ENCODE results near the gene ZNF182. TPM values are rescaled to one million over a fixed set of nuclear protein-coding genes. Genes with fewer than 3 reads are reported as not detected.
"Not testable (repeated sequence)": the region's sequence is repeated elsewhere in the genome, so short reads cannot be mapped to it uniquely, and the experiment has no call there.

Gene ZNF182
- total RNA-seq, 4 donors from 2014 or later, result 3.7 to 6.8 (median 4.8) TPM

DNA sequence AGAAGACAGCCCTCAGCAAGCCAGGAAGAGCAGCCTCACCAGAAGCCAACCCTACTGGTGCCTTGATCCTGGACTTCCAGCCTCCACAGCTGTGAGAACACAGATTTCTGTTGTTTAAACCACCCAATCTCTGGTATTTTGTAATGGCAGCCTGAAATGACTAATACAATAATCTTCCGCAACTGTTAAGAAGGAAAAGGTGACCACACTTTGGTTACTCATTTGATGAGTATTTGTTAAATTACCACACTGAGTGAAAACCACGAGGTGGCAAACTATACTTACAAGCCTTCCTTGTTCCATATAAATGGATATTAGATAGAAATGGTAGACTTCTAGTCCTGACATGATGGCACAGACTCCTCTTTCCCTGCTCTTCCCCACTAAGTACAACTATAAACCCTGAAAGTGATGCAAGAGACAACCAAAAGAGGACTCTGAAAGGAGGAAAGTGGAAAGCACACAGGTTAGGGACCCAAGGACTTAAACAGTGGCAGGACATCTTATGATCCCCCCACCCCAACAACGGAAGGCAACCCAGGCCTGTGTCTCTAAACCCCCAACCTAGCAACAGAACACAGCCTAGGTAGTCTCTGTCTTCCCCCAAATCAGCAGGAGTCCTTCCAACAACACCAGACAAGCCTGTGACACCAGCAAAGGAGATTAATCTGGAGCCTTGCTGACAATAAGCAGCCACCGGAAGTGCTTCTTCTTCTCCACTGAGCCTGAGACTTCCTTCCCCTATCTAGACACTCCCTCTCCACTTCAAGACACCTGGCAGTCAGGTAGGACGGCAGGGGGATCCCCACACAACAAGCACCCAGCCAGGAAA lies 12.3 kb downstream of the ZNF182 start:
- in situ Hi-C loops (cut with MboI; ENCODE audit: low pct_ligation_motif_present in 1 of 4, low pct_unique_long_range_greater_than_20kb in 1 of 4, low sequenced_read_pairs in 3 of 4), result no loop called here
- H3K27me3 ChIP-seq, result no peaks in the 10 kb centered on the region
- no peak overlapping the region for H3K4me3 ChIP-seq
- H3K9me3 ChIP-seq, result no peaks in the 10 kb centered on the region
- no peak overlapping the region for H3K27ac ChIP-seq
- H3K4me1 ChIP-seq, result no peaks in the 10 kb centered on the region
- intact Hi-C loops (cut with DNase I; ENCODE audit: low total_unique reads), result no loop called here
- no peak for DNase-seq
- WGBS, 2 donors (ENCODE audit: low coverage in 1 of 2), result 78% methylated on average over 5 of the region's 5 CpGs; no CpG with 5 or more reads in 1 of the 2 donors
- no peaks in the 10 kb centered on the region for H3K36me3 ChIP-seq
- TF ChIP-seq, protein P1, sequence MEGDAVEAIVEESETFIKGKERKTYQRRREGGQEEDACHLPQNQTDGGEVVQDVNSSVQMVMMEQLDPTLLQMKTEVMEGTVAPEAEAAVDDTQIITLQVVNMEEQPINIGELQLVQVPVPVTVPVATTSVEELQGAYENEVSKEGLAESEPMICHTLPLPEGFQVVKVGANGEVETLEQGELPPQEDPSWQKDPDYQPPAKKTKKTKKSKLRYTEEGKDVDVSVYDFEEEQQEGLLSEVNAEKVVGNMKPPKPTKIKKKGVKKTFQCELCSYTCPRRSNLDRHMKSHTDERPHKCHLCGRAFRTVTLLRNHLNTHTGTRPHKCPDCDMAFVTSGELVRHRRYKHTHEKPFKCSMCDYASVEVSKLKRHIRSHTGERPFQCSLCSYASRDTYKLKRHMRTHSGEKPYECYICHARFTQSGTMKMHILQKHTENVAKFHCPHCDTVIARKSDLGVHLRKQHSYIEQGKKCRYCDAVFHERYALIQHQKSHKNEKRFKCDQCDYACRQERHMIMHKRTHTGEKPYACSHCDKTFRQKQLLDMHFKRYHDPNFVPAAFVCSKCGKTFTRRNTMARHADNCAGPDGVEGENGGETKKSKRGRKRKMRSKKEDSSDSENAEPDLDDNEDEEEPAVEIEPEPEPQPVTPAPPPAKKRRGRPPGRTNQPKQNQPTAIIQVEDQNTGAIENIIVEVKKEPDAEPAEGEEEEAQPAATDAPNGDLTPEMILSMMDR (IDR thresholded peaks at IDR 0.05), result no peak
- TF ChIP-seq POLR2A (IDR thresholded peaks at IDR 0.05), result no peak
- no peak for TF ChIP-seq POLR2AphosphoS5 (IDR thresholded peaks at IDR 0.05)
- no peak for TF ChIP-seq EP300 (IDR thresholded peaks at IDR 0.05; ENCODE audit: low read depth)

DNA sequence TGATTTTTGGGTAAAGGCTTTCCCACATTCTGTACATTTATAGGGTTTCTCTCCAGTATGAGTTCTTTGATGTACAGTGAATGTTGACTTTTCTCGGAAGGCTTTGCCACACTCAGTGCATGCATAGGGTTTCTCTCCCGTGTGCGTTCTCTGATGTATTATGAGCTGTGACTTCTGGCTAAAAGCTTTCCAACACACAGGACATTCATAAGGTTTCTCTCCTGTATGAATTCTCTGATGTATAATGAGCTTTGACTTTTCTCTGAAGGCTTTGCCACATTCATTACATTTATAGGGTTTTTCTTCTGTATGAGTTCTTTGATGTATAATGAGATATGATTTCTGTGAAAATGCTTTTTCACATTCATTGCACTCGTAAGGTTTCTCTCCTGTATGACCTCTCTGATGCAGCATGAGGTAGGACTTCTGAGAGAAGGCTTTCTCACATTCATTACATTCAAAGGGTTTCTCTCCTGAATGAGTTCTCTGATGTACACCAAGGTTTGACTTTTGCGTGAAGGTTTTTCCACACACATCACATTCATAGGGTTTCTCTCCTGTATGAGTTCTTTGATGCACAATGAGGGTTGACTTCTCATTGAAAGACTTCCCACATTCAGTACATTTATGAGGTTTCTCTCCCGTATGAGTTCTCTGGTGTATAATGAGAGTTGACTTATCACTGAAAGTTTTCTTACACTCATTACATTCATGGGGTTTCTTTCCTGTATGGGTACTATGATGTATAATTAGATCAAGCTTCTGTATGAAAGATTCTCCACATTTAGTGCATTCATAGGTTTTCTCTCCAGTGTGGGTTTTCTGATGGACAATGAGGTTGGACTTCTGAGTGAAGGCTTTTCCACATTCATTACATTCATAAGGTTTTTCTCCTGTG lies 27.3 kb downstream of the ZNF182 start:
- TF ChIP-seq POLR2A (IDR thresholded peaks at IDR 0.05) (no peak), EP300 (IDR thresholded peaks at IDR 0.05; ENCODE audit: low read depth) (no peak), POLR2AphosphoS5 (IDR thresholded peaks at IDR 0.05) (no peak)
- TF ChIP-seq, protein P1 (IDR thresholded peaks at IDR 0.05), result no peak
- H3K4me3 ChIP-seq, result no peak overlapping the region
- no peaks in the 10 kb centered on the region for H3K27me3 ChIP-seq
- 40 to 94% methylated on average over 1 to 6 of the region's 6 CpGs for WGBS, 2 donors (ENCODE audit: low coverage in 1 of 2)
- H3K9me3 ChIP-seq, result peaks cover 5 to 19% of the 10 kb centered on the region in 2 donors
- H3K27ac ChIP-seq, result no peak overlapping the region
- H3K4me1 ChIP-seq, result no peaks in the 10 kb centered on the region
- peaks cover 0 to 38% (median 9%) of the 10 kb centered on the region in 4 donors for H3K36me3 ChIP-seq
- intact Hi-C loops (cut with DNase I; ENCODE audit: low total_unique reads) (no loop called here), in situ Hi-C loops (cut with MboI; ENCODE audit: low pct_ligation_motif_present in 1 of 4, low pct_unique_long_range_greater_than_20kb in 1 of 4, low sequenced_read_pairs in 3 of 4) (no loop called here)
- DNase-seq, result no peak

DNA sequence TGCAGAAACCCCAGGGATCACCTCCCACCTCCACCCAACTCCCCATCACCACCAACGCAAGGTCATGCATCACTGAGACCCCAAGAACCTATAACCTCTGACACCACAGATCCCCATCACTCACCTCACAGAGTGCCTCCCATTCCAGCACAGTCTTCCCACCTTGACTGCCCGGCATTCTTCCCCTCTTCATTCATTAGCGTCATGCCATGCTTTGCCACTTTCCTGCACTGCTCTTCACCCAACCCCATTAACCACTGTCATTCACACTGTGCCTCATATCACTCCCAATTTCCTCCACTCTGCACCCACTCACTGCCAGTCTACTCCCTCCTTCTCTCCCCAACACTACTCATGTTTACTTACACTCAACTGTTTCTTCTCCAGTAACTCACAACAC lies 30.6 kb downstream of the ZNF182 start:
- in situ Hi-C loops (cut with MboI; ENCODE audit: low pct_ligation_motif_present in 1 of 4, low pct_unique_long_range_greater_than_20kb in 1 of 4, low sequenced_read_pairs in 3 of 4), result no loop called here

DNA sequence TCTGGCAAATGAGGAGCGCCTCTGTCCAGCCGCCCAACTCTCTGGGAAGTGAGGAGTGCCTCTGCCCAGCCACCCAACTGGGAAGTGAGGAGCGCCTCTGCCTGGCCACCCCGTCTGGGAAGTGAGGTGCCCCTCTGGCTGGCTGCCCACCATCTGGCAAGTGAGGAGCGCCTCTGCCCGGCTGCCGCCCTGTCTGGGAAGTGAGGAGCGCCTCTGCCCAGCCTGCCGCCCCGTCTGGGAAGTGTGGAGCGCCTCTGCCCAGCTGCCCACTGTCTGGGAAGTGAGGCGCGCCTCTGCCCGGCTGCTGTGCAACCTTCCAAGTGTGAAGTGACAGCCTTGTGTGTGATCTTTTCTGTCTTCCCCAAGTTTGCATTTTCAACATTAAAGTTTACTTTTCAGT lies 38.3 kb downstream of the ZNF182 start:
- H3K27me3 ChIP-seq; H3K27ac ChIP-seq; DNase-seq; H3K4me1 ChIP-seq; H3K4me3 ChIP-seq; in situ Hi-C loops (cut with MboI; ENCODE audit: low pct_ligation_motif_present in 1 of 4, low pct_unique_long_range_greater_than_20kb in 1 of 4, low sequenced_read_pairs in 3 of 4); H3K36me3 ChIP-seq; H3K9me3 ChIP-seq; intact Hi-C loops (cut with DNase I; ENCODE audit: low total_unique reads): not testable (repeated sequence)
- 90% methylated on average over 14 of the region's 14 CpGs; no CpG with 5 or more reads in 1 of the 2 donors for WGBS, 2 donors (ENCODE audit: low coverage in 1 of 2)

More for the DNA sequence above, 30.6 kb downstream of the ZNF182 start:
- Histone ChIP-seq H3K36me3 (peaks cover 0 to 16% (median 4%) of the 10 kb centered on the region in 4 donors), H3K9me3 (peaks cover 5 to 19% of the 10 kb centered on the region in 2 donors), H3K4me3 (no peak overlapping the region), H3K27me3 (no peaks in the 10 kb centered on the region), H3K4me1 (no peaks in the 10 kb centered on the region), H3K27ac (no peak overlapping the region)
- WGBS, 2 donors (ENCODE audit: low coverage in 1 of 2), result 93% methylated on average over 3 of the region's 3 CpGs; no CpG with 5 or more reads in 1 of the 2 donors
- TF ChIP-seq POLR2A (IDR thresholded peaks at IDR 0.05), result no peak
- TF ChIP-seq, protein P1 (IDR thresholded peaks at IDR 0.05), result no peak
- TF ChIP-seq POLR2AphosphoS5 (IDR thresholded peaks at IDR 0.05), result no peak
- TF ChIP-seq EP300 (IDR thresholded peaks at IDR 0.05; ENCODE audit: low read depth), result no peak
- DNase-seq, result no peak
- intact Hi-C loops (cut with DNase I; ENCODE audit: low total_unique reads), result no loop called here

DNA sequence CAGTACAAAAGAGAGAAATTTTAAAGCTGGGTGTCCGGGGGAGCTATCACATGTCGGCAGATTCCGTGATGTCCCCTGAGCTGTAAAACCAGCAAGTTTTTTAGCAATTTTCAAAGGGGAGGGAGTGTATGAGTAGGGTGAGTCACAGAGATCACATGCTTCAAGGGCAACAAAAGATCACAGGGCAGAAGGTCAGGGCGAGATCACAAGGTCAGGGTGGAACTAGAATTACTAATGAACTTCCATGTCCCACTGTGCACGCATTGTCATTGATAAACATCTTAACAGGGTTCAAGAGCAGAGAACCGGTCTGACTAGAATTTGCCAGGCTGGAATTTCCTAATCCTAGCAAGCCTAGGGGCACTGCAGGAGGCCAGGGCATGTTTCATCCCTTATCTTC lies 42.0 kb downstream of the ZNF182 start:
- H3K9me3 ChIP-seq; intact Hi-C loops (cut with DNase I; ENCODE audit: low total_unique reads); H3K36me3 ChIP-seq; H3K4me3 ChIP-seq; H3K27me3 ChIP-seq; H3K27ac ChIP-seq; H3K4me1 ChIP-seq; DNase-seq; in situ Hi-C loops (cut with MboI; ENCODE audit: low pct_ligation_motif_present in 1 of 4, low pct_unique_long_range_greater_than_20kb in 1 of 4, low sequenced_read_pairs in 3 of 4): not testable (repeated sequence)
- WGBS, 2 donors (ENCODE audit: low coverage in 1 of 2), result 83 to 100% methylated on average over 2 to 6 of the region's 6 CpGs

Measured in transverse colon (tissue), 4 donors.